Upper lobe of right lung (tissue), 1 donor: ENCODE data around the gene RNF44. TPM values are rescaled to one million over a fixed set of nuclear protein-coding genes. Genes with fewer than 3 reads are reported as not detected.
"Not testable (repeated sequence)": the region's sequence is repeated elsewhere in the genome, so short reads cannot be mapped to it uniquely, and the experiment has no call there.

Experiments used
- ATAC-seq: fragments of 200-7000 bp; cut with Tn5 transposase; one replicate; pipeline ENCODE4 v1.9.1; 2020; ENCODE audit warnings: mild to moderate bottlenecking, moderate library complexity
- DNase-seq: peaks from one replicate; pipeline ENCODE4 v3.0.0-alpha.2; 2020
- H3K27ac ChIP-seq: fragments of 200-600 bp; one replicate; pipeline ENCODE4 v1.8.0; 2022
- H3K27me3 ChIP-seq: fragments of 200-600 bp; one replicate; pipeline ENCODE4 v1.8.0; 2022; ENCODE audit warnings: mild to moderate bottlenecking
- H3K36me3 ChIP-seq: fragments of 200-600 bp; one replicate; pipeline ENCODE4 v1.8.0; 2022
- H3K4me1 ChIP-seq: fragments of 200-600 bp; one replicate; pipeline ENCODE4 v1.8.0; 2022
- H3K4me3 ChIP-seq: fragments of 200-600 bp; one replicate; pipeline ENCODE4 v1.8.0; 2022; ENCODE audit warnings: mild to moderate bottlenecking
- H3K9me3 ChIP-seq: fragments of 200-600 bp; one replicate; pipeline ENCODE4 v1.8.0; 2022
- CTCF ChIP-seq: fragments of 200-600 bp; IDR thresholded peaks from one replicate; pipeline ENCODE4 v1.8.0; 2022; ENCODE audit warnings: antibody characterized with exemption
- intact Hi-C: fragments of 100-400 bp; cut with DNase I; formaldehyde crosslinking; loops from one replicate; pipeline ENCODE4 v1.11.0; 2022
- total RNA-seq: library from RNA; stranded (reverse); fragmentation: NEBNext Ultra II Directional; extraction: Animal tissue kit (Norgen Biotek cat#: 25700); gene quantifications from one replicate; pipeline ENCODE4 v1.2.1, GENCODE V29; 2021
- donor health status: DM: no; HTN: yes; CAD: no; lungs with severe emphysema.

RNF44 gene
- total RNA-seq, 1 donor from 2014 or later: 48.0 TPM

- no peak overlapping the region for H3K27ac ChIP-seq
- intact Hi-C loops: no loop called here
- no peak for ATAC-seq
- no peaks in the 10 kb centered on the region for H3K9me3 ChIP-seq
- H3K4me1 ChIP-seq: no peaks in the 10 kb centered on the region
- TF ChIP-seq CTCF: no peak
- H3K27me3 ChIP-seq: peaks cover 13% of the 10 kb centered on the region
- no peak for DNase-seq
- no peak overlapping the region for H3K4me3 ChIP-seq
- H3K36me3 ChIP-seq: no peaks in the 10 kb centered on the region
Observed at GRCh38 chr5:176552332-176552869, 15.2 kb upstream of the RNF44 start.

- H3K27ac ChIP-seq, ATAC-seq, DNase-seq, H3K4me1 ChIP-seq, H3K4me3 ChIP-seq, H3K9me3 ChIP-seq, intact Hi-C loops, H3K36me3 ChIP-seq: not testable (repeated sequence)
- peaks cover 13% of the 10 kb centered on the region for H3K27me3 ChIP-seq
Observed at GRCh38 chr5:176550937-176551336, 13.7 kb upstream of the RNF44 start.

- H3K4me1 ChIP-seq: no peaks in the 10 kb centered on the region
Observed at GRCh38 chr5:176550275-176550831, 13.2 kb upstream of the RNF44 start.

GRCh38 chr5:176549871-176550270, 12.7 kb upstream of the RNF44 start:
- intact Hi-C loops: no loop called here
- Histone ChIP-seq H3K4me1 (no peaks in the 10 kb centered on the region), H3K9me3 (no peaks in the 10 kb centered on the region), H3K27me3 (peaks cover 13% of the 10 kb centered on the region), H3K4me3 (no peak overlapping the region), H3K36me3 (no peaks in the 10 kb centered on the region), H3K27ac (no peak overlapping the region)
- TF ChIP-seq CTCF: no peak
- no peak for DNase-seq
- no peak for ATAC-seq

More at GRCh38 chr5:176550275-176550831, 13.2 kb upstream of the RNF44 start:
- TF ChIP-seq CTCF: no peak
- peaks cover 13% of the 10 kb centered on the region for H3K27me3 ChIP-seq
- intact Hi-C loops: no loop called here
- no peaks in the 10 kb centered on the region for H3K9me3 ChIP-seq
- H3K4me3 ChIP-seq: no peak overlapping the region
- no peak for DNase-seq
- ATAC-seq: peak; percentile 20
- H3K36me3 ChIP-seq: no peaks in the 10 kb centered on the region
- H3K27ac ChIP-seq: no peak overlapping the region

- peaks cover 13% of the 10 kb centered on the region for H3K27me3 ChIP-seq
- no peak for DNase-seq
- no peaks in the 10 kb centered on the region for H3K9me3 ChIP-seq
- ATAC-seq: no peak
- H3K4me1 ChIP-seq: no peaks in the 10 kb centered on the region
- TF ChIP-seq CTCF: no peak
- intact Hi-C loops: no loop called here
- no peak within 1 kb of the TSS for H3K4me3 ChIP-seq
- H3K27ac ChIP-seq: no peak within 1 kb of the TSS
- no peaks in the 10 kb centered on the region for H3K36me3 ChIP-seq
Observed at GRCh38 chr5:176548967-176549444, 11.8 kb upstream of the RNF44 start, which contains the start of gene CDHR2. Gene CDHR2 (plus strand): TSS chr5:176549342. CDS start chr5:176565353, 16,011 bp downstream.

- Histone ChIP-seq H3K4me3 (no peak overlapping the region), H3K27me3 (peaks cover 10% of the 10 kb centered on the region), H3K4me1 (no peaks in the 10 kb centered on the region), H3K36me3 (no peaks in the 10 kb centered on the region), H3K27ac (no peak overlapping the region), H3K9me3 (no peaks in the 10 kb centered on the region)
- ATAC-seq (no peak), DNase-seq (no peak)
- intact Hi-C loops: no loop called here
- no peak for TF ChIP-seq CTCF
Observed at GRCh38 chr5:176547802-176548201, 10.6 kb upstream of the RNF44 start.
